HG03575 (cell line): ENCODE measurements around the gene CT45A3.
"Not testable (repeated sequence)": the region's sequence is repeated elsewhere in the genome, so short reads cannot be mapped to it uniquely, and the experiment has no call there.

Experiments
- ATAC-seq: cut with Tn5 transposase; IDR thresholded peaks from one replicate; pipeline ENCODE4 v1.9.1; 2021; ENCODE audit not compliant: unreplicated experiment, insufficient number of reproducible peaks, low FRiP score; ENCODE audit errors: extremely low read depth

CT45A3 gene

GRCh38 chrX:135768091-135768490, at the start of gene CT45A3:
CT45A3 (minus strand) TSS chrX:135768191; CDS start chrX:135764444, 3,747 bp downstream.
- not testable (repeated sequence) for ATAC-seq

GRCh38 chrX:135802687-135803086, 34.7 kb upstream of the CT45A3 start, which contains the start of gene CT45A6:
CT45A6 (minus strand) TSS chrX:135802787; CDS start chrX:135798993, 3,794 bp downstream.
- not testable (repeated sequence) for ATAC-seq

GRCh38 chrX:135785403-135785802, 17.4 kb upstream of the CT45A3 start, which contains the start of gene CT45A5:
CT45A5 (minus strand) TSS chrX:135785503; CDS start chrX:135781729, 3,774 bp downstream.
- not testable (repeated sequence) for ATAC-seq

GRCh38 chrX:135744739-135745138, 23.3 kb downstream of the CT45A3 start:
- not testable (repeated sequence) for ATAC-seq

- no peak for ATAC-seq
Observed at GRCh38 chrX:135741192-135741715, 26.7 kb downstream of the CT45A3 start.

- ATAC-seq, result no peak
Observed at GRCh38 chrX:135740681-135741149, 27.3 kb downstream of the CT45A3 start.

GRCh38 chrX:135737366-135738071, 30.5 kb downstream of the CT45A3 start:
- ATAC-seq, result no peak

GRCh38 chrX:135734666-135735065, 33.3 kb downstream of the CT45A3 start:
- ATAC-seq, result not testable (repeated sequence)

- no peak for ATAC-seq
Observed at GRCh38 chrX:135713795-135714194, 54.2 kb downstream of the CT45A3 start.

GRCh38 chrX:135713183-135713689, 54.8 kb downstream of the CT45A3 start, which contains the start of gene CT45A1:
CT45A1 (plus strand) TSS chrX:135713639; CDS start chrX:135718941, 5,302 bp downstream.
- ATAC-seq, result not testable (repeated sequence)
